ENCODE results near the gene CRHR2. TPM values are rescaled to one million over a fixed set of nuclear protein-coding genes. Genes with fewer than 3 reads are reported as not detected.

Gene CRHR2
- total and polyA plus RNA-seq, 2 of the 13 experiments (the other 11 are each of a cell fraction or from before 2014, with no cell fraction given) = not detected

DNA sequence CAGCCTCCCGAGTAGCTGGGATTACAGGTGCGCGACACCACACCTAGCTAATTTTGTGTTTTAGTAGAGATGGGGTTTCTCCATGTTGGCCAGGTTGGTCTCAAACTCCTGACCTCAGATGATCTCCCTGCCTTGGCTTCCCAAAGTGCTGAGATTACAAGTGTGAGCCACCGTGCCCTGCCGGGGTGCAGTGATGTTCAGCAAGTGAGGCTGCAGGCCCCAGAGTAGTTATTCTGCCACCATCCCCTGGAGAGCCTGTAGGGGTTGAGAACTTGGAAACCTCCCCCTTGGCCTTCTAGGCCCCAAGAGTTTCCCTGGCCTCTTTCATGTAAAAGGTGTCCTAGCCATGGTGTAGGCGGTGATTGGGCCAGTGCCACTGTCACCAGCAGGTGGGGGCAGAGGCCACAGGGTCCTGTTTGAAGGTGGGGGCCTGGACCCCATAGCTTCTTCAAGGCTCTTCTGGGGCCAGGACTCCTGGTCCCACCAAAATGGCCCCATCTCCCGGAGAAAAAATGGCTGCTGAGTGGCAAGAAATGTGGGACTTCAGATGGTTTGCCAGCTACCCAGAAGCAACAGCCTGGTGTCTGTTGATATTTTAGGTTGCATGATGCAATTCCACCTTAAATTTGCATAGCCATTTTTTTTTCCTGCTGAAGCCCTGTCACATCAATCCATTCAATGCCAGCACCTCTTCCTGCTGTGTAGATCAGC is 44.2 kb upstream of the CRHR2 start:
- TF ChIP-seq, protein P1, sequence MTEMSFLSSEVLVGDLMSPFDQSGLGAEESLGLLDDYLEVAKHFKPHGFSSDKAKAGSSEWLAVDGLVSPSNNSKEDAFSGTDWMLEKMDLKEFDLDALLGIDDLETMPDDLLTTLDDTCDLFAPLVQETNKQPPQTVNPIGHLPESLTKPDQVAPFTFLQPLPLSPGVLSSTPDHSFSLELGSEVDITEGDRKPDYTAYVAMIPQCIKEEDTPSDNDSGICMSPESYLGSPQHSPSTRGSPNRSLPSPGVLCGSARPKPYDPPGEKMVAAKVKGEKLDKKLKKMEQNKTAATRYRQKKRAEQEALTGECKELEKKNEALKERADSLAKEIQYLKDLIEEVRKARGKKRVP (CRISPR knock-in tag; IDR thresholded peaks at IDR 0.05) = peak in 1 of 2 experiments; percentile 42; a peak in 1 of 4 replicates
- TF ChIP-seq CENPT (CRISPR knock-in tag; IDR thresholded peaks at IDR 0.05; ENCODE audit: low read depth) = no peak
- intact Hi-C loops (cut with micrococcal nuclease; ENCODE audit: unreplicated experiment) (no loop called here), in situ Hi-C loops (cut with HindIII; ENCODE audit: extremely low pct_ligation_motif_present, low pct_unique_long_range_greater_than_20kb) (no loop called here)
- Histone ChIP-seq H3K79me2 (ENCODE audit: insufficient read depth, low read length) (no peaks in the 10 kb centered on the region), H4K20me1 (ENCODE audit: insufficient read depth, low read length) (no peaks in the 10 kb centered on the region), H3K4me3 (replicated peaks in 1 of 3; ENCODE audit: insufficient read depth in 1 of 3, low read depth in 2 of 3, low read length in 3 of 3) (no peak overlapping the region), H3K36me3 (replicated peaks in 1 of 2; ENCODE audit: control insufficient read depth in 1 of 2, insufficient read depth in 2 of 2, low read length in 2 of 2) (no peaks in the 10 kb centered on the region), H3K4me1 (ENCODE audit: insufficient read depth, low read length) (no peaks in the 10 kb centered on the region), H3K4me2 (ENCODE audit: low read depth, low read length) (no peak overlapping the region), H2AFZ (ENCODE audit: low read length) (no peak overlapping the region), H3K9me3 (ENCODE audit: low read length) (no peaks in the 10 kb centered on the region), H3K9ac (ENCODE audit: insufficient read depth, low read depth, low read length) (no peak overlapping the region), H3K27me3 (ENCODE audit: control insufficient read depth in 1 of 2, insufficient read depth in 2 of 2, low read length in 2 of 2) (peaks cover 4 to 21% of the 10 kb centered on the region in 2 experiments; a peak in 3 of 5 replicates), H3K27ac (ENCODE audit: extremely low read length, insufficient read depth, low read length) (no peak overlapping the region)
- POLR2A ChIA-PET = interaction anchor here (0.6 kb wide), 1 partner anchor 43 kb away, joined by 3 read pairs; no protein-coding TSS in a partner anchor
- WGBS (ENCODE audit: low lambda C conversion rate) = 94% methylated on average over 2 of the region's 7 CpGs
- CTCF ChIA-PET (ENCODE audit: low intra/inter-chr PET ratio, low total read pairs) = no interaction called here
- no peak for ATAC-seq
- no peak for DNase-seq (ENCODE audit: low spot score)
- FAIRE-seq = no peak
- BruUV-seq (replicated peaks) = no TSS peak

DNA sequence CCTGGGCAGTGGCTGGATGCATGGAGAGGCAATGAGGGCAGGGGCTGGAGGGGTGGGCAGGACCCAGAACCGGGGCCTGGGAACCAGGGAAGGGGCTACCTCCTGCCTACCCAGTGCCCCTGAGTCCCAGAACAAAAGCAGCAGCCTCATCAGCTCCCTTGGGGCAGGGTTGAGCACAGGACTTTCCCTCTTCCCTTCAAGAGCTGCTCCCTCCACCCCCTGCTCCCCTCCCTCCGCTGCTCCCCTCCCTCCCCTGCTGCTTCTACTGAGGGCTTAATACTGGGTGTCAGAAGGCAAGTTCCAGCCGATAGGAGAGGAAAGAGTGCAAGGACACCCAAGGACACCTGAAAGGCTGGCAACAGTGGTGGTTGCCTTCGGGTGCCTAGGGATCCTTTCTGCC is 41.5 kb upstream of the CRHR2 start:
- POLR2A ChIA-PET = no interaction called here
- H3K36me3 ChIP-seq (replicated peaks in 1 of 2; ENCODE audit: control insufficient read depth in 1 of 2, insufficient read depth in 2 of 2, low read length in 2 of 2) = no peaks in the 10 kb centered on the region
- CTCF ChIA-PET (ENCODE audit: low intra/inter-chr PET ratio, low total read pairs) = no interaction called here
- FAIRE-seq (no peak), DNase-seq (ENCODE audit: low spot score) (no peak), ATAC-seq (no peak)
- H3K4me2 ChIP-seq (ENCODE audit: low read depth, low read length) = no peak overlapping the region
- no peak overlapping the region for H2AFZ ChIP-seq (ENCODE audit: low read length)
- BruUV-seq (replicated peaks) = no TSS peak
- no peaks in the 10 kb centered on the region for H4K20me1 ChIP-seq (ENCODE audit: insufficient read depth, low read length)
- H3K79me2 ChIP-seq (ENCODE audit: insufficient read depth, low read length) = no peaks in the 10 kb centered on the region
- H3K9me3 ChIP-seq (ENCODE audit: low read length) = 0 out of 2 replicates have a peak, but pooled peaks cover 10% of the 10 kb centered on the region
- H3K27me3 ChIP-seq (ENCODE audit: control insufficient read depth in 1 of 2, insufficient read depth in 2 of 2, low read length in 2 of 2) = peaks cover 4 to 8% of the 10 kb centered on the region in 2 experiments; a peak in 2 of 5 replicates
- H3K27ac ChIP-seq (ENCODE audit: extremely low read length, insufficient read depth, low read length) = no peak overlapping the region
- in situ Hi-C loops (cut with HindIII; ENCODE audit: extremely low pct_ligation_motif_present, low pct_unique_long_range_greater_than_20kb) (no loop called here), intact Hi-C loops (cut with micrococcal nuclease; ENCODE audit: unreplicated experiment) (no loop called here)
- H3K4me1 ChIP-seq (ENCODE audit: insufficient read depth, low read length) = no peaks in the 10 kb centered on the region
- no peak overlapping the region for H3K9ac ChIP-seq (ENCODE audit: insufficient read depth, low read depth, low read length)
- WGBS (ENCODE audit: low lambda C conversion rate) = 0% methylated on average over 3 of the region's 4 CpGs
- H3K4me3 ChIP-seq (replicated peaks in 1 of 3; ENCODE audit: insufficient read depth in 1 of 3, low read depth in 2 of 3, low read length in 3 of 3) = no peak overlapping the region
- TF ChIP-seq, protein P2, sequence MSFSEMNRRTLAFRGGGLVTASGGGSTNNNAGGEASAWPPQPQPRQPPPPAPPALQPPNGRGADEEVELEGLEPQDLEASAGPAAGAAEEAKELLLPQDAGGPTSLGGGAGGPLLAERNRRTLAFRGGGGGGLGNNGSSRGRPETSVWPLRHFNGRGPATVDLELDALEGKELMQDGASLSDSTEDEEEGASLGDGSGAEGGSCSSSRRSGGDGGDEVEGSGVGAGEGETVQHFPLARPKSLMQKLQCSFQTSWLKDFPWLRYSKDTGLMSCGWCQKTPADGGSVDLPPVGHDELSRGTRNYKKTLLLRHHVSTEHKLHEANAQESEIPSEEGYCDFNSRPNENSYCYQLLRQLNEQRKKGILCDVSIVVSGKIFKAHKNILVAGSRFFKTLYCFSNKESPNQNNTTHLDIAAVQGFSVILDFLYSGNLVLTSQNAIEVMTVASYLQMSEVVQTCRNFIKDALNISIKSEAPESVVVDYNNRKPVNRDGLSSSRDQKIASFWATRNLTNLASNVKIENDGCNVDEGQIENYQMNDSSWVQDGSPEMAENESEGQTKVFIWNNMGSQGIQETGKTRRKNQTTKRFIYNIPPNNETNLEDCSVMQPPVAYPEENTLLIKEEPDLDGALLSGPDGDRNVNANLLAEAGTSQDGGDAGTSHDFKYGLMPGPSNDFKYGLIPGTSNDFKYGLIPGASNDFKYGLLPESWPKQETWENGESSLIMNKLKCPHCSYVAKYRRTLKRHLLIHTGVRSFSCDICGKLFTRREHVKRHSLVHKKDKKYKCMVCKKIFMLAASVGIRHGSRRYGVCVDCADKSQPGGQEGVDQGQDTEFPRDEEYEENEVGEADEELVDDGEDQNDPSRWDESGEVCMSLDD (CRISPR knock-in tag; IDR thresholded peaks at IDR 0.05; ENCODE audit: borderline replicate concordance) = no peak
- TF ChIP-seq, protein P3, sequence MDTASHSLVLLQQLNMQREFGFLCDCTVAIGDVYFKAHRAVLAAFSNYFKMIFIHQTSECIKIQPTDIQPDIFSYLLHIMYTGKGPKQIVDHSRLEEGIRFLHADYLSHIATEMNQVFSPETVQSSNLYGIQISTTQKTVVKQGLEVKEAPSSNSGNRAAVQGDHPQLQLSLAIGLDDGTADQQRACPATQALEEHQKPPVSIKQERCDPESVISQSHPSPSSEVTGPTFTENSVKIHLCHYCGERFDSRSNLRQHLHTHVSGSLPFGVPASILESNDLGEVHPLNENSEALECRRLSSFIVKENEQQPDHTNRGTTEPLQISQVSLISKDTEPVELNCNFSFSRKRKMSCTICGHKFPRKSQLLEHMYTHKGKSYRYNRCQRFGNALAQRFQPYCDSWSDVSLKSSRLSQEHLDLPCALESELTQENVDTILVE (CRISPR knock-in tag; IDR thresholded peaks at IDR 0.05) = no peak
- TF ChIP-seq HOXA3 (CRISPR knock-in tag; IDR thresholded peaks at IDR 0.05) (no peak), ZNF598 (CRISPR knock-in tag; IDR thresholded peaks at IDR 0.05; ENCODE audit: borderline replicate concordance) (no peak)
- TF ChIP-seq, protein P4, sequence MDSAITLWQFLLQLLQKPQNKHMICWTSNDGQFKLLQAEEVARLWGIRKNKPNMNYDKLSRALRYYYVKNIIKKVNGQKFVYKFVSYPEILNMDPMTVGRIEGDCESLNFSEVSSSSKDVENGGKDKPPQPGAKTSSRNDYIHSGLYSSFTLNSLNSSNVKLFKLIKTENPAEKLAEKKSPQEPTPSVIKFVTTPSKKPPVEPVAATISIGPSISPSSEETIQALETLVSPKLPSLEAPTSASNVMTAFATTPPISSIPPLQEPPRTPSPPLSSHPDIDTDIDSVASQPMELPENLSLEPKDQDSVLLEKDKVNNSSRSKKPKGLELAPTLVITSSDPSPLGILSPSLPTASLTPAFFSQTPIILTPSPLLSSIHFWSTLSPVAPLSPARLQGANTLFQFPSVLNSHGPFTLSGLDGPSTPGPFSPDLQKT (CRISPR knock-in tag; IDR thresholded peaks at IDR 0.05; ENCODE audit: borderline replicate concordance) = no peak
- TF ChIP-seq, protein P5, sequence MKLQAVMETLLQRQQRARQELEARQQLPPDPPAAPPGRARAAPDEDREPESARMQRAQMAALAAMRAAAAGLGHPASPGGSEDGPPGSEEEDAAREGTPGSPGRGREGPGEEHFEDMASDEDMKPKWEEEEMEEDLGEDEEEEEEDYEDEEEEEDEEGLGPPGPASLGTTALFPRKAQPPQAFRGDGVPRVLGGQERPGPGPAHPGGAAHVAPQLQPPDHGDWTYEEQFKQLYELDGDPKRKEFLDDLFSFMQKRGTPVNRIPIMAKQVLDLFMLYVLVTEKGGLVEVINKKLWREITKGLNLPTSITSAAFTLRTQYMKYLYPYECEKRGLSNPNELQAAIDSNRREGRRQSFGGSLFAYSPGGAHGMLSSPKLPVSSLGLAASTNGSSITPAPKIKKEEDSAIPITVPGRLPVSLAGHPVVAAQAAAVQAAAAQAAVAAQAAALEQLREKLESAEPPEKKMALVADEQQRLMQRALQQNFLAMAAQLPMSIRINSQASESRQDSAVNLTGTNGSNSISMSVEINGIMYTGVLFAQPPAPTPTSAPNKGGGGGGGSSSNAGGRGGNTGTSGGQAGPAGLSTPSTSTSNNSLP (IDR thresholded peaks at IDR 0.05; ENCODE audit: low read depth, low read length) = no peak
